HG02943 (cell line): ENCODE data around the gene PLEKHA1.

Experiments
- ATAC-seq: cut with Tn5 transposase; IDR thresholded peaks from one replicate; pipeline ENCODE4 v1.9.1; 2021; ENCODE audit warnings: mild to moderate bottlenecking, low read depth, moderate library complexity; ENCODE audit not compliant: unreplicated experiment

PLEKHA1 gene

DNA sequence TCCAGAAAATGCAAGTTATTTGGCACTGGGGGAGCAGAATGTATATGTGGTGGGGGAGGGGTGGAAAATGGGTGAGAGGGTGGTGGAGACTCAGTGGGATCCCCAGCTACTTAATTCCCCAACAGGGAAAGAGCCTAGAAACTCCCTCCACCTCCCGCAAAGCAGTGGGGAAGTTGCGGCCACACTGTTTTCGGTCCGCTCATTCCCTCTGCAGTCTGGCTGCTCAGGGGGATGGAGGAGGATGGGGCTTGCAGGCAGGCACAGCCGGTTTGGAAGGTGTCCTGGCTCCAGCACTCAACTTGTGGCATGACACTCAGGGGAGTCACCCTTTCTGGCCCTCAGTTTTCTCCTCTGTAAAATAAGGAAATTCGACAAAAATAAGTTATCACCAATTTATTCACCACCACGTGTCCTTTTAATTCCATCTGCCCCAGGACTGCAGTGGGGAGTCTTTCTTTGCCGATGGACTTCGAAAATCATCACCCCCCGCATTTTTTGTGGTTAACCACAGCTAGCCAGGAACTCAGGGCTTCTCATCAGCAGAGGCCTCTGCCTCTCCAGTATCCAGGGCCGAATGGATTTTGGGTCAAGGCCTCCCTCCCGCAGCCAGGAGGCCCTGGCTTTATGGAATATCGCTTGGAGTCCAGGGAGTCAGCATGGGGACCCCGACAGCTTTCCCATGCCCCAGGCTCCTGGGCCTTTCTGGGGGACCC lies 85.2 kb downstream of the PLEKHA1 start:
- ATAC-seq = no peak

DNA sequence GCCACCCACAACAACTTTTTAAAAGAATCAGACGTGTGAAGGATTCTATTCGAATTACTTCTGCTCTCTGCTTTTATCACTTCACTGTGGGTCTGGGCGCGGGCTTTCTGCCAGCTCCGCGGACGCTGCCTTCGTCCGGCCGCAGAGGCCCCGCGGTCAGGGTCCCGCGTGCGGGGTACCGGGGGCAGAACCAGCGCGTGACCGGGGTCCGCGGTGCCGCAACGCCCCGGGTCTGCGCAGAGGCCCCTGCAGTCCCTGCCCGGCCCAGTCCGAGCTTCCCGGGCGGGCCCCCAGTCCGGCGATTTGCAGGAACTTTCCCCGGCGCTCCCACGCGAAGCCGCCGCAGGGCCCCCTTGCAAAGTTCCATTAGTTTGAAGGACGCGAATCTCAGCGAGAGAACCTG lies 86.4 kb downstream of the PLEKHA1 start:
- ATAC-seq = no peak

DNA sequence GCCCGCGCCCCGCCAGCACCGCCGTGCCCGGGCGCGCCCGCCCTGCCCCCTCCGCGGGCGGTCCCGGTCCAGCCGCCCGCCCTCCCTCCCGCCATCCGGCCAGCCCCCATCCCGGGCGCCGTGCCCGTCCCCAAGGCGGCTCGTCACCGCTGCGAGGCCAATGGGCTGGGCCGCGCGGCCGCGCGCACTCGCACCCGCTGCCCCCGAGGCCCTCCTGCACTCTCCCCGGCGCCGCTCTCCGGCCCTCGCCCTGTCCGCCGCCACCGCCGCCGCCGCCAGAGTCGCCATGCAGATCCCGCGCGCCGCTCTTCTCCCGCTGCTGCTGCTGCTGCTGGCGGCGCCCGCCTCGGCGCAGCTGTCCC lies 86.8 kb downstream of the PLEKHA1 start, which contains the start of gene HTRA1:
Gene HTRA1 (plus strand): TSS at position 187 of the 362 bp plus-strand sequence. CDS start 100 bp downstream, at position 287.
- no peak for ATAC-seq

DNA sequence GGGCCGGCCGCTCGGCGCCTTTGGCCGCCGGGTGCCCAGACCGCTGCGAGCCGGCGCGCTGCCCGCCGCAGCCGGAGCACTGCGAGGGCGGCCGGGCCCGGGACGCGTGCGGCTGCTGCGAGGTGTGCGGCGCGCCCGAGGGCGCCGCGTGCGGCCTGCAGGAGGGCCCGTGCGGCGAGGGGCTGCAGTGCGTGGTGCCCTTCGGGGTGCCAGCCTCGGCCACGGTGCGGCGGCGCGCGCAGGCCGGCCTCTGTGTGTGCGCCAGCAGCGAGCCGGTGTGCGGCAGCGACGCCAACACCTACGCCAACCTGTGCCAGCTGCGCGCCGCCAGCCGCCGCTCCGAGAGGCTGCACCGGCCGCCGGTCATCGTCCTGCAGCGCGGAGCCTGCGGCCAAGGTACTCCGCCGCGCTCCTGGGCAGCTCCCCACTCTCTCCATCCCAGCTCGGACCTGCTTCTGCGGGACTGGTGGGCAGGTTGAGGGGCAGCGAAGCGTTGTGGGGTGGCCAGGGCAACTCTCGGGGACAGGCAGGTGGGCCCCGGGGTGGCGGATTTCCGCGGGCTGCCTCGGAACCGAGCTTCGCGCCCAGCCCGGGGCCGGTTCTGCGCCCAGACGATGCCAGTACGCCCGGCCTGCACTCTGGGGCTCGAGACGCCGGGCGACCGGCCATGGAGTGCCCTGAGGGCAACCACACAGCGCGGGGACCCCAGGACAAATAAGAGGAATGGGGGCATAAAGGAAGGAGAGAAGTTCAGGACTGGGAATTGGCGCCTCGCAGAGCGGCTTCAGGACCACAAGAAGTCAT lies 87.4 kb downstream of the PLEKHA1 start:
- ATAC-seq = no peak

DNA sequence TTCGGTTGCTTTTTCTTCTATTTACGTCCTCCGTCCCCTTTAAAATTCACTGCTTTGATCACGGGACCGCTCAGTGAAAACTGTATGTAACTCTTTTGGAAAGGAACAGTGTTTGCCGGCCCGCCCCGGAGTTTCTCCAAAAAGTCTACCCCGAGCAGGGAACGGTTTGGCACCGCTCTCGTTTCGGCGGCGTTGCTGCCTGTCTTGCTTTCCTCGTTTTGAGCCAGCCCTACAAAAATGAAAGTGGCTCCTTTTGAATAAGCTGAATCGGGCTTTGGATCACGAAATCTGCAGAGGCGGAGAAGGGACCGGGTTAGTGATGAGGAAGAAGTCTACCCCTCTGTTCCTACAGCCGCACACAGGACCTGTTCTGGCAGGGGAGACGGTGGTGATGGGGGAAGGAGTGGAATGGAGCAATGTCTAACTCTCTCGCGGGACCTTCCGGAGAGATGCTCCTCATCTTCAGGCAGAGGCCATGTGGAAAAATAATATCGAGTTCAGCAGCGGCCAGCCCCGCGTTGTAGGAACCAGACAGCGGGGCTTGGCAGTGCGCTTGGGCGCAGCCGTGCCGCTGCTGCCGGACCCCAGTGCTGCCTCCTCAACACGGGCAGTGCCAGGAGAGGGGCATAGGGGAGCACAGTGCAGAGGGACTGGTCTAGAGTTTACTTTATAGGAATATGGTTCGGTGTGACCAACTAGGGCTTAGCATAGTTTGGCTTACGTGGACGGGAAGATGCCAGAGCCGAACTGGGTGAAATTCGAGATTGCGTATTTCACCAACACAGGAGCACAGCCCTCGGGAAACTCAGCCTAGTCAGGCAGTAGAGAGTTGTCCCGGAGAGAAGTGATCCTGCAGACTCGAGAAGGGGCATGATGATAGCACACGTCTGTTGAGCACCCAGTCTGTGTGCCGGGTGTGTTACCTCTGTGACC lies 88.3 kb downstream of the PLEKHA1 start:
- no peak for ATAC-seq

DNA sequence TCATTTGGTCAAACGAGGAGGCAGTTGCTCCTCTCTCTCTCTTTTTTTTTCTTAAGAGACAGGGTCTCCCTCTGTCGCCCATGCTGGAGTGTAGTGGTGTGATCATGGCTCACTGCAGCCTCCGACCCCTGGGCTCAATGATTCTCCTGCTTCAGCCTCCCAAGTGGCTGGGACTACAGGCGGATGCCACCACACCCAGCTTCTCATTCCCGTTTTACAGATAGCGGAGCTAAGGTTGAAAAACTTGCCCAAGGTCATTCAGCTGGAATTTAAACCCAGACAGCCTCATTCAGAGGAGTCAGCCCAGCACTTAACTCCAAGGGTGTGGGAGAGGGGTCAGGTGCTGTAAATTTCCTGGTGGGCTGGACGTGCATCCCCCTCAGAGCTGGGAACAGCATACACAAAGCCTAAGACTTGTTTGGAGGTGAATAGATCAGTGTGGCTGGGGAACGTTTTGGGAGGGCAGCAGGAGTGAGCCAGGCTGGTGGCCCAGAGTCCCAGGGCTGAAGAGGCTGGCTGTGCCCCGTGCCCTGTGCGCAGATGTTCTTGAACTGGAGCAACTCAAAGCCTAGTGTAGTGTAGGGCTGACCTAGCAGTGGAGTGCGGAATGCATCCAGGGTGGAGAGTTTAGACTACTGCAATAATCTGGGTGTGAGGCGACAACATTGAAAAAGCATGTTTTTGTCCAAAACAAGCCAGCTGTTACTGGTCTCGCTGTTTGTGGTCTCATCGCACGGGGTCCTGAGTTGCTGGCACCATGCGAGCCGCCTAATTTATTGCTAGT lies 89.2 kb downstream of the PLEKHA1 start:
- no peak for ATAC-seq

DNA sequence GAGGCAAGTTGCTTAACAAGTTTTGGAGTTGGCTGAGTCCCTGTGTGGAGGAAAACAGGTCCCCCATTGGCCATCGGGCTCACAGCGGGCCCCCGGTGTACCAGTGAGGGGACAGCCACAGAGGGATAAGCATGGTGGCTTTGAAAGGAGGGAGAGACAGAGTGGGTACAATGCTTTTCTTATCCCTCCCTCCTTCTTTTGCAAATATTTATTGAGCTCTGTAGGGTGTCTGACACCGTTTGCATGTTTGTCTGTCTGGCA lies 89.7 kb downstream of the PLEKHA1 start:
- ATAC-seq = no peak

DNA sequence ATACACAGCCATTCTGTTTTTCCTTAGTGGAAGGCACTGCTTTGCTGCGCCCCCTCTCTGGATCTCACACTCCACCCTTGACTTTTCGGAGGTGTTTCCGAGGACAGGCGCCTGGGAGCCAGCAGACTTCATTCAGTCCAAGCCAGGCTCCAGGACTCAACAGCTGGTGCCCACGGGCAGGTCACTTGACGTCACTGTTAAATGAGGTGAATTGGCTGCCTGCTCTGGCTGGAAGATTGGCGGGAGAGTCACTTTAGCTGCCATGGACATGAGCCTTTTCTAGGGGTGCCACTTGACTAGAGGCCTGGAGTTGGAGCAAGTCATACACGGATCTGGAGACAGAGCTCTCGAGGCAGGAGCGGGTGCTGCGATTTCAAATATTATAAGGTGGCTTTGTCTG lies 90.1 kb downstream of the PLEKHA1 start:
- ATAC-seq = no peak

DNA sequence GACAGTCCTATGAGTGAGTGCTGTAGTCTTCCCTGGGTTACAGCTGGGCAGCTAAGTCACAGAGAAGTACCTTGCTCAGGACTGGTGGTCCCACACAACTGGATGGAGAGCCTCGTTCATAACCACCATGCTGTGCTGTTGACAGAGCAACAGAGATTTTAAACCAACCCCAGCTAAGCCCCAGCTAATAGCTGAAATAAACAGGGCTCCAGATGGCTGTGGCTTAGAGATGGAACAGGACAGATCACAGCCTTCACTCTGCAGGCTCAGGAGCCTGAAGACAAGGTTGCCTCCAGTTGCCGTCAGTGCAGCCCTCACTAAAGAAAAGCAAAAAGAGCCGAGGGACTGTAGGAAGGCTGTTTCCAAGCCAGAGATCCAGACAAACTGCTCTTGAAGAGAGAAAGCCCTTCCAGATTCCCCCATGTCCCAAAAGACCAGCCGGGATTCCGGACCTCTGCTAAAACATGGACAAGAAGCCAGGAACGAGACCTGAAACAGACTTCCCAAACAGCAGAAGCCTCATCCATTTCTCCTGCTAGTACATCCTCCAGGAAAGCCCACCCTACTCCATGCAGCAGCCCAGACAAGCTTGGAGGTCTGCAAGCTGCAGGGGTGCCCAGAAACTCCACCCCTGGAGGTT lies 91.0 kb downstream of the PLEKHA1 start:
- no peak for ATAC-seq

DNA sequence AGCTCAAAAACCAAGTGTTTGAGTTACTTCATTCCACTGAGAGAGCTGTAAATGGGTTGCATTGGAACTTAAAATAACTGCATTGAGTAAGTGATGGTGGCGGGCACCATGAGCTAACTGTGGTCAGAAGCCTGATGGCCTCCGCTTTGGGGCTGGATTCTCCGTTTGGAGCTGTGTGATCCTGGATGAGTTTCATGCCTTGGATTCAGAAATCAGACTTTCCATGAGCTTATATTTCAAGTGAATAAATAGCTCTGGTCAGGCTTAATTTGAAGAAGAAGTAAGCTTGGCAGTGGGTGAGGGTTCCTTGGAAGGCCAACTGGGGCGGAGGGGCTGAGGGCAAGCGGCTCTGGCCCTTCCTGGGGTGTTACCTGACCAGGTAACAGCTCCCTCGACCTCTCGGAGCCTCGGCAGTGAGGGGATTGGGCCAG lies 92.5 kb downstream of the PLEKHA1 start:
- ATAC-seq = no peak

DNA sequence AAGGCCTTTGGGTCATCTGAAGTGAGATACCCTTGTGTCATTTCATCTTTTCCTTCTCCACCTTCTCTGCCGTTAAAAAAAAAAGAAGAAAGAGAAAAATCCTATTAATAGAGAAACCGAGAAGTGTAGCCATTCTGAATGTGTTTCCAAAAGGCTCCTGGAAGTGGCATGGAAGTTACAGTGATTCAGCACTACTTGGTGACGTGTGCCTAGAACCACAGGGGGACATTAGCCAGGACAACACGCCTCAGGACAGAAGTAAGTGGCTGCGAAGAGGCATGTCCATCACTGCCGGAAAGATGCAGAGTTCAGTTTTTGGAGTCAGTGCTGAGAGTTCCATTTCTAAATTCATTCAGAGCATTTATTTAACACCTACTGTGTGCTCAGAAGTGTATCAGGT lies 93.2 kb downstream of the PLEKHA1 start:
- ATAC-seq = no peak

DNA sequence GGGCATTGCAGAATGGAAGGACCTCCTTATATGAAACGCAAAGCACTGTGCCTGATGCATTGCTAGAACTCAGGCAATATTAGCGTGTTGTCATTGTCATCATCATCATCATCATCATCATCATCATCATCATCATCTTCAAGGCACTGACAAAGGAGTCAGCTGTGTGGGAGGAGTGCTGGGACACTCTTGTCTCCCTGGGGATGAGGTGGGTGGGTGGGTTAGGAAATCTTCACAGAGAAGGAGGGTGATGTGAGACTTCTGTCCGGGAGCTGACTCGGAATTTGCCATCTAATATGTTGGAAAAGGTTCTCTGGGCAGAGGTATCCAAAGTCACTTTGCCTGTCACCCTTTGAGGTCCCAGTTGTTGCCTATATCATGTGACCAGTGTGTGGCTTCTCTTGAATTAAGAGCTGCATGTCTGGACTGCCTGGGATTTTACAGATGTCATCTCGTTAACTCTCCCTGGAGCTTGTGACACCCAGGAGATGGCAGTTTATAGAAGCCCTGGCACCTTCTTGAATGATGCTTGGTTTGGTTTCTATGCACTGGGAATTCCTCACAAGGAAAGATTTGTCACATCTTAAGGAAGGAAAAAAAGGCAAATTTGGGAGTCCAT lies 93.9 kb downstream of the PLEKHA1 start:
- ATAC-seq = no peak

DNA sequence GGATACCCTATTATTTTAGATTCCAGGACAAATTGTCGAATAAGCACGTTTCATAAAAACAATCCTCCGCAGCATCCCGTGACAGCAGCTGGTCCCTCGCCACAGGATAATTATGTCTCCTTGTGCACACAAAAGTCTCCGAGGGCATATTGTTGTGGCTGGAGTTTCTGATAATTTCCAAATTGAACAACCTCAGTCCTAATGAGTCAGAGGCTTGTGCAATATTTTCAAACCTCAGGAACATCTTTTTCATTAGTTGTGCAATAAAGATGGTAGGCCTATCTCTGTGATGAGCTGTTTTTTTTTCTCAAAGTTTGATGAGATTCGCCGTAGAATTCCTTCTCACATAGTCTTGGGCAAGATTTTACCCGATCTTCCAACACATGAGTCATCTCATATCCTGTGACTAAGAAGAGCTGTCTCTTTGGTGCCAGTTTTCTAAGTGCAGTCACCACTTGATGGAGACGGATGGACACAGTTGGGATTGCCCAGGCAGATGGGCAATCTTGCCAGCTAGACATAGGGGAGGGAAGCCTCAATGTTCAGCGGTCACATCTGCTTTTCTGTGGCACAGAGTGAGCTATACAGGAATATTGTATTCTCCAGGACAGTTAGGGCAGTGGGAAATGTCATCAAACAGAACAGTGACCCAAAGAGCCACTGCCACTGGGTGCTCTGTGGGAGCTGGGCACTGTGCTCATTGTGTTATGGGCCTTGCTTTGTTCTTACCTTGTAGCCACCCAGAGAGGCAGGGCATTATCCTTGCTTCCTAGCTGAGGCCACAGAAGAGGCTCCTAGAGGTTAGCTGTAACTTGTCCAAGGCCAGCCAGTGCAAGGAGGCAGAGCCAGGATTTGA lies 94.6 kb downstream of the PLEKHA1 start:
- ATAC-seq = no peak

DNA sequence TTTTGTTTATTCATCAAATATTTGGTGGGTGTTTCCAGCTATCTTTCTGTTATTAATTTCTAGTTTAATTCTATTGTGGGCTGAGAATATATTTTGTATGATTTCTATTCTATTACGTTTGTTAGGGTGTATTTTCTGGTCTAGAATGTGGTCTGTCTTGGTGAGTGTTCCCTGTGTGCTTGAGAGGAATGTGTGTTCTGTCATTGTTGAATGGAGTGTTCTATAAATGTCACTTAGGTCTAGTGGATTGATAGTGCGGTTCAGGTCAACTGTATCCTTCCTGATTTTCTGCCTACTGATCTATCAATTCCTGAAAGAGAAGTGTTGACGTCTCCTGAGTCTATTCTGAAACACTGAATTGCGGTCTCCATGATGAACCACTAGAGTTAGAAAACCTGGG lies 95.3 kb downstream of the PLEKHA1 start:
- ATAC-seq = no peak

DNA sequence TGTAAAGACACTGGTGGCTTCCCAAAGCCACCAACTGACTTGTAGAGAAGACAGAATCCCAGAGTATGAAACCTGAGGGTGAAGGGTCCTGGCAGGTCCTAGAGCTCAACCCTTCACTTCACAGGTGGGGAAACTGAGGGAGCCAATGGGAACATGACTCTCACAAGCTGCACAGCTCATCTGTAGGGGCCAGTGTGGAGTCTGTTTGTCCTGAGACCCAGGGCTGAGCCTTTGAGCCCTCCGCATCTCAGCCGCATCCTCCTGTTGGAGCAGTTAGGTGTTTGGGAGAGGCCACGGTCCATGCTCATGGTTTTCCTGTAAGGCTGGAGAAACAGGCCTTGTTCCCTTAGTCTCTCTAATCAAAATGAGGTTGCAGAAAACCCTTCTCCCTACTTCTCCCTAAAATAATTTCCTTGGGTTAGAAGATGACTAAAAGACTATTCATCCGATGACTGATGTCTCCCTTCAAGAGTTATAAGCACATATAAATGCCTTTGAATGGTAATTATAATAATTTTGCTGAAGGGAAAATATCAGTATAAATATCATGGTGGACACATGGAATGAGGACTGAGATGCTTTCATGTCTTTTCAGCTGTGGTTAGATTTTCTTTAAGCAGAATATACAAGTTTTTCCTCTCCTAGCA lies 97.1 kb downstream of the PLEKHA1 start:
- ATAC-seq = no peak

DNA sequence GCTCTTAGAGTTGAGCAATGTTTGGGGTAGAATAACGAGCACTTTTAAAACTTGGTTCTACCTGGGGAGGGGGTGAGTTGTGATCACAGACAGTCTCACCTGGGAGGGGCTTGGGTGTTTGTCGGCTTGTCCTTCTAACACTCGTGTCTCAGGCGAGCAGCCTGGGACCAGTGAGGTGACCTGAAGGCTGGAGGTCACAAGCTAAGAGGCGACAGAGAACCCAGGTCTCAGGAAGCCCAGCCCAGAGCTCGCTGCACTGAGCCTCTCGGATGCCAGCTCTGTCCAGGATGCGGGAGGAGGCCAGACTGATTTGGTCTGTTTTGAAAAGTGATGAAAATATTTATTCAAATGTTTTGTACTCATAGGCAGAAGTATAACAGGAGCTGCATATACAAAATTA lies 98.6 kb downstream of the PLEKHA1 start:
- ATAC-seq = no peak

DNA sequence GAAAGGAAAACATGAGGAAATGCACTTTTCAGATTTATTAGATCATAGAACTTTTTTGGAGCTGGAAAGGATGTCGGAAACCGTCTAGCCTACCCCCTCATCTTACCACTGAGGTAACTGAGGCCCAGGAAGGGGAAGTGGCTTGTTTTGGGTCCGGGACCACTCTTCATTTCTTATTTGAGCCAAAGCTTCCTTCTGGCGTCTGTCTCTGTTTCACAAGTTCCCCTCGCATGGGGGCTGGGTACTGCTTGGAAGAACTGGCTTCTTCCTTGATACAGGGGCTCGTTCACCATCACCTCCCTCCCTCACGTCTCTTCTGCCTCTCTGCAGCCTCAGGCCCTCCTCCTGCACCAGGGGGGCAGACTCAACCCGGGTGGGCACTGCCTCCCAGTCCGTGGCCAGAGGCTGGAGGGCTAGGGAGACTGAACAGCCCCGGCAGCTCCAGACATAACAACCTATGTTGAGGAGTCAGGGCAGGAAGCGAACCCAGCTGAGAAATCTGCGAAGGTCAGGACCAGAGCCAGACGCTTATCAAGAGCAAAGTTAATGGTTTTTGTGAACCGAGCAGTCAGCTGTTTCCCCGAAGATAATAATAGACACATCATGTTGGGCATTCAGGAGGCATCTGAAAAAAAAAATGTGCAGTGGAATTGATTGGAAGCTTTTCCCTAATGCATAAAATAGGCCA lies 99.8 kb downstream of the PLEKHA1 start:
- no peak for ATAC-seq

DNA sequence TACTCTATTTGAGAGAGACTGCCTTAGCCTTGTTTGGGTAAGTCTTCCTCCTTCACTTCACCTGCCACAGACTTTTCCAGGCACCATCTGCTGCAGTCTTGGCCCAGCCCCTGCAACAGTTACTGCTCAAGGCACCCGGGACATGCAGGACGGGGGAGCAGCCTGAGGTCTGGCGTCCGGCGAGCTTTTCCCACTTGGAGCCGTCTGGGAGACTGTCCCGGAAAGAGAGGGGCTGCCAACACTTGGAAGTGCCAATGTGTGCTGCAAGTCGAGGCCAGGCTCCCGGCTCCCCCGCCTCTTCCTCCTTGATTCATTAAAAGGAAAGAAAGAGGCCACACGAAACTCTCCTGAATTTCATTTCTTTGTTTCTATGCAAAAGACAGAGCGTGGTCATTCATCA lies 100.6 kb downstream of the PLEKHA1 start:
- no peak for ATAC-seq
